GM12891 (cell line): ENCODE results near the gene GPR183. TPM values are rescaled to one million over a fixed set of nuclear protein-coding genes. Genes with fewer than 3 reads are reported as not detected.

Source experiments
- DNase-seq: peaks from one replicate; pipeline ENCODE4 v3.0.0; 2011; ENCODE audit warnings: low spot score; ENCODE audit not compliant: insufficient read length
- FAIRE-seq: peaks from 2 replicates; lab custom pipeline; 2011; peaks lifted over from hg19 to GRCh38; lab: Jason Lieb, UNC
- PAX5 ChIP-seq: IDR thresholded peaks from 2 replicates; pipeline ENCODE4 v1.6.1; 2011; ENCODE audit warnings: low read length, moderate library complexity, mild to moderate bottlenecking; ENCODE audit not compliant: insufficient read depth, severe bottlenecking
- POLR2A ChIP-seq: IDR thresholded peaks from 2 replicates; pipeline ENCODE4 v1.6.1; 2011; ENCODE audit warnings: low read depth, low read length, control low read depth
- POLR2AphosphoS5 ChIP-seq: IDR thresholded peaks from 2 replicates; pipeline ENCODE4 v1.6.1; 2011; ENCODE audit warnings: low read depth, low read length, control low read depth
- POU2F2 ChIP-seq: IDR thresholded peaks from 2 replicates; pipeline ENCODE4 v1.6.1; 2011; ENCODE audit warnings: low read depth, mild to moderate bottlenecking, control low read depth, low read length, moderate library complexity
- SPI1 ChIP-seq: IDR thresholded peaks from 2 replicates; pipeline ENCODE4 v1.6.1; 2011; ENCODE audit warnings: low read depth, low read length, control low read depth
- TAF1 ChIP-seq: IDR thresholded peaks from 2 replicates; pipeline ENCODE4 v1.6.1; 2011; ENCODE audit warnings: low read depth, low read length, control low read depth
- polyA plus RNA-seq: library from polyadenylated mRNA; unstranded; fragments of >200 nt; gene quantifications from one replicate; pipeline ENCODE4 v1.2.1, GENCODE V29; 2012; ENCODE audit warnings: low read depth, missing spikeins, inconsistent platforms; ENCODE audit not compliant: missing spikeins

Gene GPR183, protein sequence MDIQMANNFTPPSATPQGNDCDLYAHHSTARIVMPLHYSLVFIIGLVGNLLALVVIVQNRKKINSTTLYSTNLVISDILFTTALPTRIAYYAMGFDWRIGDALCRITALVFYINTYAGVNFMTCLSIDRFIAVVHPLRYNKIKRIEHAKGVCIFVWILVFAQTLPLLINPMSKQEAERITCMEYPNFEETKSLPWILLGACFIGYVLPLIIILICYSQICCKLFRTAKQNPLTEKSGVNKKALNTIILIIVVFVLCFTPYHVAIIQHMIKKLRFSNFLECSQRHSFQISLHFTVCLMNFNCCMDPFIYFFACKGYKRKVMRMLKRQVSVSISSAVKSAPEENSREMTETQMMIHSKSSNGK
- polyA plus RNA-seq, result 61.8 TPM

DNA sequence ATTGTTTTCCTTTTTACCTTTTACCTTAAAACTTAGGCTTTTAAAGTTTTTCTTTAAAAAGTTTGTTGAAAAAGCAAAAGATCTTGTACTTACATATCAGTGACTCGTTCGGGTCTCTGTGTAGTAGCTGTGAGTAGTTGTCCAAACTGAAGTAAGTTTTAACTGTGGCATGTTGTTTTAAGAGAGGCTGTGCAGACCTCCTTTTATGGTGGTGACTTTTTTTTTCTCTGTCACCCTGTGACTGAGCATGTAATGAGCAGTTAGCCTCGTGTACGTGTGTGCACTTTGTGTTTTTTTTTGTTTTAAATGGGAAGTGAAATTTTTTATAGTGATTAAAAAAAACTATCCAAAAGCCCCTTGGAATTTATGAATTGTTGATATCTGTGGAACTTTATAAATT, at the start of gene GPR183:
TSS of gene GPR183 (minus strand) at position 153 of the 400 bp plus-strand sequence. CDS start 11,254 bp downstream, outside the sequence.
- FAIRE-seq (peak; percentile 86), DNase-seq (no peak)
- TF ChIP-seq POLR2A (peak; percentile 96), PAX5 (no peak), POU2F2 (no peak), POLR2AphosphoS5 (peak; percentile 94), TAF1 (peak; percentile 86), SPI1 (peak; percentile 55)

DNA sequence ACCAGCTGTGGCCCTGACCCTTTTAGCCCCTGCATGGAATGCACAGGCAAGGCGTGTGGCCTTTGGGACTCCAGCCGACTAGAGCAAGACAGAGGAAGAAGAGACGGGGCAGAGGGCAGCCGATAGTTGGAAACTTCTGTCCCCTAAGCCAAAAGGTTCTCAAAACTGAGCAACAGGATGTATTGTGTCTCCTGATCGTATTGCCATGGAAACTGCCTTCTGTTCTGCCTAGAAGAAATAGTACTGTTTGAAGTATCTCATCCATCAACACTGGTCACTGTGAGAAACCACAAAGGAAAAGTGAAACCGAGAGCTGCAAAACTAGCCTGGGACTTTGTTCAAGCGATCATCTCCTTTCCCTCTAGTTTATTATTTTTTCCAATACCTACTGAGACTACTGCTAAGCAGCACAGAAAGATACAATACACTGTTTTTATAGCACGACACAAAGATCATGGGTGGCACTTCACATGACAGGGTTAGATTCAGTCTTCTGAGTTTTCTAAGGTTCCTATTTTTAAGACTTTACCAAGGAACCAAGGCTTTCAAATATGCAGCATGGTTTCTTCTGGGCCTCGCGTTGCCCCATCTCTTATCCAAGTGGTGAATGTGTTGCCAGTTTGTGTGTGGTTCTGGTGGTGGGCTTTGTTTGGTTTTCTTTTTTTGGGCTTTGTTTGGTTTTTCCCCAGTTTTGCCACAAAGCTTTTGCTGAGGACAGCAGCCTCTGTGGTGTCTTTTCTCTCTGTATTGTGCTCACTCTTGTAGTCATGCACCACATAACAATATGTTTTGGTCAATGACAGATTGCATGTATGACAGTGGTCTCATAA, 49.3 kb upstream of the GPR183 start:
- no peak for TF ChIP-seq POLR2A
- TF ChIP-seq TAF1, result no peak
- no peak for TF ChIP-seq PAX5
- TF ChIP-seq POLR2AphosphoS5, result no peak
- TF ChIP-seq POU2F2, result no peak
- TF ChIP-seq SPI1, result no peak
- DNase-seq (peak; percentile 35), FAIRE-seq (peak; percentile 89)

DNA sequence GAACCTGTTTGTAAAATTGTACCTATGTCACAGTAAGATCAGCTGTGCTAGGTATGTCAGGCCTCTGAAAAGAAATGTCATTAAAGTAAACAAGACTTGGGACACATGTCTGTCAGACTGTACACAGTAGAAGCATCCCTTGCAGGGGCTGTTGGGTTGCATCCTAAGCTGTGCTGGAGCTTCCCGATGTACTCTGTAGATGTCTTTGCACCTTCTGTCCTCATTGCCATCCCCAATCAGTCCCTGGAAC, 48.7 kb upstream of the GPR183 start:
- DNase-seq (no peak), FAIRE-seq (no peak)
- TF ChIP-seq TAF1 (no peak), POLR2A (no peak), POLR2AphosphoS5 (no peak), POU2F2 (no peak), PAX5 (no peak), SPI1 (no peak)

DNA sequence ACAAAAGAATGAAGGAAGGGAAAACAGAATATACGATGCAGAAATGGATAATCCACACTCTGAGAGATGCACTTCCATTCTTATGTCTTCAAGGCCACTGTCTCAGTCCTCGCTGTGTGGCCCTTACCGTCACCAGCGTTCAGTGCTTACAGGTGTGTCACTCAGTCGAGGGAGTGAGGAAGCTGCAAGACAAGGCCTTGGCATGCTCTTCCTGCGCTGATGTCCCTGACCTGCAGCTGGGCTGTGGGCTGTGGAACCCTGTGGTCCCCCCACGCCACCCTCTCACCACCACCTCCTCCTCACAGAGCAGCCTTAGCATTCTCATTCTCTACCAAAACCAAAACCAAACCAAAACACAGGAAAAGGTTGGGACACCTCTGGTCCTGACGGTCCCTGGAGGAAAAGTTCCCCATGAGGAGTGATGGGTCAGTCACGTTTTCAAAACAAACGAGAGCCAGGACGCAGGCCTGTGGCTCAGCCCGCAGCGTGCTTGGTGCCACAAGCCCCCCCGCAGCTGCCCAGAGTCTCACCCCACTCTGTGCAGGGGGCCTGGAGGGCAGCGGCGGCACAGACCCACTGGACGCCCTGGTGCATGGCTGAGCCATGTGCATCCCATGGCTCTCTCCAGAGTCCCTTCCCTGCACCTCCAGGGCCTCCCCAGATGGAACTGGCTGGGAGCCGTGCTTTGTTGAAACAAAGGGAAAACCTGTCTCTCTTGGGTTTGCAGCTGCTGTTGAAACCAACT, 48.2 kb upstream of the GPR183 start:
- no peak for TF ChIP-seq TAF1
- no peak; the same call in 1 of the 2 replicates for TF ChIP-seq POLR2A
- no peak for TF ChIP-seq POLR2AphosphoS5
- no peak for TF ChIP-seq SPI1
- TF ChIP-seq PAX5, result no peak
- TF ChIP-seq POU2F2, result no peak
- FAIRE-seq (no peak), DNase-seq (no peak)

DNA sequence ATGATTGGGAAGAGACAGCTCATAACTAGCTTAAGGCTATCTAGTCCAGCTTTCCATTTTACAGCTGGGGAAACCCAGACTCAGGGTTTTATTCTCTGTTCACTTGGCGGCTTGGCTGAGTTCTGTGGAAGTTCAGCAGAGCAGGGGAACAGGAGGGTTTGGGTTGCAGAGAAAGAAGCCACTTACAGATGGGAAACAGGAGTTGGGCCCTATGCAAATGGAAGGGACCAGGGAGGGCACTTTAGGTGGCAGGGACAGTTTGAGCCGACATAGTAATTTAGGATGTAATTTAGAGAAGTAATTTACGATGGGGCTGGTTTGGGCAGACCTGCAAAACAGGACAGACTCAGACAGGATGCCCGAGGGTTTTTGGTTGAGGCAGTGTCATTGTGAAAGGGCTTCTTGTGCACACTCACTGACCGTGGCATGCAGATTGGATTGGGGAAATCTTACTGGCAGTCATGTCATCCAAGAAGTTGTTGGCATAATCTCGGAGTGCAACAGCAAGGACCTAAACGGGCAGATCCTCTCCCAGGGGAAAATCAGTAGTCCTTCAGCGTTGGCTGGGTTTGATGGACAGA, 47.3 kb upstream of the GPR183 start:
- DNase-seq (no peak), FAIRE-seq (peak; percentile 89)
- TF ChIP-seq POLR2A, result no peak
- peak; percentile 52; the same call in 1 of the 2 replicates for TF ChIP-seq POU2F2

DNA sequence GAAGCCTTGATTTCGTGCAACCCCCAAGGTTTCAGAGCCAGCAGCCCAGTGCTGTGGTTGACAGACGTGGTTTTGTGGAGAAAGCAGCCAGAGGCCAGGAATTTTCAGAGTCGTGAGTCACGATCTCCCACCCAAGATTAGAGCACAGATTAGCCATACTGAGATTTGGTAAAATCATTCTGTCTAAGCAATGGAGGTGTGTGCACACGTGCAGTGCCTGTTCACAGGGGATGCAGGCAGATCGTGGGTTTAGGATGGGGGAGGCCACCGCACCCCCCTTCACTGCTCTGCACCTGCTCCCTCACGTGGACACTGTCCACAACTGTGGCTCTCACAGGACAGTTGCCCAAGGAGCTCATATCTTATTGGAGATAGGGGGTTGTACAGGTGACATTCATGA, 46.6 kb upstream of the GPR183 start:
- DNase-seq, result no peak
- TF ChIP-seq PAX5, result no peak
- no peak for TF ChIP-seq POLR2AphosphoS5
- TF ChIP-seq SPI1, result no peak
- no peak for TF ChIP-seq POLR2A
- no peak for TF ChIP-seq TAF1
- TF ChIP-seq POU2F2, result no peak
- peak; percentile 16 for FAIRE-seq

DNA sequence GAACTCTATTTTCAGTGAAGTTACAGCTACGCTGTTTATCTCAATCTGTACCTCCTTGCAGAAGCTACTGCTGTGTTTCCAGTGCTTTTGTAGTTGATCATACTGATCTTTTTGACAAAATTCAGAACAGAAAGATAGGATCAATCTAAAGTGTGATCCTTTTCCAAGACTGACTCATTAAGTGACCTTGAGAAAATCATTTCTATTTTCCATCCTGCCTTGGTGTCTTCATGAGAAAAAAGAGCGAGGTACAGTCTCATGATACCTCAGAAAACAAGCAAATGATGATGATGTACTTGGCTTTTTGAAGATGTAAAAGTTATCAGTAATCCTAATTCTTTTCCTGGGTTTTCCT, 46.0 kb upstream of the GPR183 start:
- TF ChIP-seq POLR2AphosphoS5 (no peak), TAF1 (no peak), SPI1 (no peak), PAX5 (no peak)
- DNase-seq (no peak), FAIRE-seq (no peak)

DNA sequence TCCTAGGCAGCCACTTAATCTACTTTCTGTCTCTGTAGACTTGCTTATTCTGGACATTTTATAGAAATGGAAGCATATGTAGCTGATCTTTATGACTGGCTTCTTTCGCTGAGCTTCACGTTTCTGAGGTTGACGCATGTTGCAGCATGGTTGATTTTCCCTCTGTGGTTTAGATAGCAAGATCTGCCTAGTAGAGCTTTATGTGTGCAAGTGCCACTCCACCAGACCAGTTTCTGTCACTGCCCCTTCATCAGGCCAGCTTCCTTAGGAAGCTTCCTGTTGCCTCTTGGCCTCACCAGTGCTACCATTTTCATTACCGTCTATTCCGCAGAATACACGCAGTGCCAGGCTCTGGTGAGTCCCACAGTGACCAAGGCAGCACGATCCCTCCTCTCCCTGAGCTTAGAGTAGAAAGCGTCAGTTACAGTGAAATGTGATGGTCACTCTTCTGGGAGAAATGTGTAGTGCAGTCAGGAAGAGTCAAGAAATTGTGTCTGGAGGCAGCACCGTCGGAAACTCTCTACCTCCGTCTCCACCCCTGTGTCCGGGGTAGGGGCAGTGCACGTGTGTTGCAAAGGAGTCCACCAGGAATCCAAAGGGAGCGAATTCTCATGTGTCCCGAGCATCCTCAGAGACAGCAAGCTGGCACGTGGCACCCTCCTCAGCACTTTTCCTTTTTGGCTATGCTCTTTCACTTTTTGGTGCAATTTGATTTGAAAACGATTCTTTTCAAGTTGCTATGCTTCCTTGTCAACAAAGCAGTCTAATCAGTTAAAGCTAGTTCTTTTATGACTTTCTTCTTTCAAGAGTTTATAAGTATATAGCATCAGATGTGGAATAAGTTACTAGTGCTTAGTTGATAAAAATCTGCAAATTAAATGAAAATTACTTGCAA, 45.4 kb upstream of the GPR183 start:
- TF ChIP-seq POU2F2, result no peak
- TF ChIP-seq SPI1, result no peak
- no peak for TF ChIP-seq PAX5
- no peak for TF ChIP-seq POLR2AphosphoS5
- no peak for TF ChIP-seq POLR2A
- no peak for TF ChIP-seq TAF1
- no peak for DNase-seq
- peak; percentile 20 for FAIRE-seq

DNA sequence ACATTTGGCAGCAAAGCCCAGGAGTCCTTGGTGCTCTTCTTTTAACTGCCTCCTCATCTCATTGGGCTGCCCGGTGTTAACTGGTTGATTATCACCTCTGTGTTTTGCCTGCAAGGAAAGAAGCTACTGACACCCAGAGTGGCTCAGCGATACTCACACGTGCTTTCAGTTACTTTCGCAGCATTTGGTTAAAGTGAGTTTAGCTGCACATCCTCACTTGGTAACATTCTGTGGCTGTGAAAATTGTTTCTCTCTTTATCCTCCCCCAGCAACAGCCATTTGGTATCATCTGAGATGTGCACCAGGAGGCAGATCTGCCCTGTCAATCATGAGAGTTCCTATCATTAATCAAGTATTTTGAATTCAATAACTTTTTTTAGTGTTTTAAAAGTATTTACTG, 44.6 kb upstream of the GPR183 start:
- TF ChIP-seq POLR2A (no peak), POLR2AphosphoS5 (no peak), TAF1 (no peak), POU2F2 (no peak), SPI1 (no peak), PAX5 (no peak)
- DNase-seq (no peak), FAIRE-seq (no peak)
